MCF 10A (cell line): Measurements from ENCODE around the gene PNRC1. TPM values are rescaled to one million over a fixed set of nuclear protein-coding genes. Genes with fewer than 3 reads are reported as not detected.

Source experiments
- BruUV-seq: library from RNA; stranded (reverse); fragments of 400-500 nt; replicated peaks from 2 replicates; lab custom pipeline; 2021; lab: Mats Ljungman, UMichigan
- CTCF ChIA-PET: fragments of 300-600 bp; sonication (Branson Sonifier 250); formaldehyde crosslinking; extraction: SDS; loops from one replicate; lab custom pipeline; 2021; ENCODE audit warnings: antibody characterized with exemption, inconsistent platforms; lab: Yijun Ruan, JAX
- POLR2A ChIA-PET: fragments of 300-600, 350-650 bp; sonication (Branson Sonifier 250); formaldehyde crosslinking; extraction: SDS; loops from one replicate; lab custom pipeline; 2020; ENCODE audit warnings: antibody characterized with exemption, inconsistent platforms; lab: Yijun Ruan, JAX
- DNase-seq: peaks from one replicate; pipeline ENCODE4 v3.0.0-alpha.2; 2018; ENCODE audit not compliant: unreplicated experiment
- H3K27ac Mint-ChIP-seq: one replicate; pipeline ENCODE4 v1.8.0; 2022; ENCODE audit warnings: mild to moderate bottlenecking, low read depth, mixed read lengths; ENCODE audit not compliant: unreplicated experiment
- H3K27me3 Mint-ChIP-seq: one replicate; pipeline ENCODE4 v1.8.0; 2022; ENCODE audit warnings: mixed read lengths; ENCODE audit not compliant: insufficient read depth, unreplicated experiment
- H3K36me3 Mint-ChIP-seq: one replicate; pipeline ENCODE4 v1.8.0; 2022; ENCODE audit warnings: mild to moderate bottlenecking, moderate library complexity, mixed read lengths; ENCODE audit not compliant: insufficient read depth, unreplicated experiment
- H3K4me1 Mint-ChIP-seq: one replicate; pipeline ENCODE4 v1.8.0; 2022; ENCODE audit warnings: mixed read lengths; ENCODE audit not compliant: insufficient read depth, unreplicated experiment
- H3K4me3 Mint-ChIP-seq: one replicate; pipeline ENCODE4 v1.8.0; 2022; ENCODE audit warnings: mild to moderate bottlenecking, moderate library complexity, mixed read lengths; ENCODE audit not compliant: unreplicated experiment
- H3K9me3 Mint-ChIP-seq: one replicate; pipeline ENCODE4 v1.8.0; 2022; ENCODE audit warnings: mixed read lengths; ENCODE audit not compliant: unreplicated experiment
- CTCF ChIP-seq: fragments of 200-600 bp; IDR thresholded peaks from one replicate; pipeline ENCODE4 v1.8.0; 2022; ENCODE audit warnings: antibody characterized with exemption, mild to moderate bottlenecking; ENCODE audit not compliant: unreplicated experiment
- intact Hi-C: fragments of 100-400 bp; cut with micrococcal nuclease; formaldehyde crosslinking; loops from 2 replicates; pipeline ENCODE4 v1.14.1; 2022
- total RNA-seq: library from RNA; stranded (reverse); gene quantifications from 2 replicates; pipeline ENCODE4 v1.2.3, GENCODE V29; 2022

The PNRC1 gene
- total RNA-seq, 1 experiment from 2014 or later: 158 TPM

- TF ChIP-seq CTCF: no peak
- ChIA-PET CTCF (interaction anchor here (0.5 to 1.4 kb wide), 3 partner anchors 128 to 496 kb away, joined by 3 to 4 read pairs (median 3); no protein-coding TSS in a partner anchor), POLR2A (no interaction called here)
- no TSS peak for BruUV-seq
- Mint-ChIP-seq H3K9me3 (no peaks in the 10 kb centered on the region), H3K4me3 (no peak overlapping the region), H3K36me3 (no peaks in the 10 kb centered on the region), H3K27ac (no peak overlapping the region), H3K27me3 (no peaks in the 10 kb centered on the region), H3K4me1 (no peaks in the 10 kb centered on the region)
- intact Hi-C loops: no loop called here
- peak; percentile 29 for DNase-seq
These were observed 31.4 kb downstream of the PNRC1 start for GRCh38 chr6:89111933-89112332.

- intact Hi-C loops: no loop called here
- Mint-ChIP-seq H3K4me1 (no peaks in the 10 kb centered on the region), H3K27ac (no peak overlapping the region), H3K9me3 (no peaks in the 10 kb centered on the region), H3K27me3 (no peaks in the 10 kb centered on the region), H3K4me3 (peak overlapping the region; percentile 79), H3K36me3 (no peaks in the 10 kb centered on the region)
- TF ChIP-seq CTCF: no peak
- no peak for DNase-seq
- CTCF ChIA-PET: interaction anchor here (1.0 to 3.6 kb wide), 6 partner anchors 24 to 134 kb away, joined by 3 to 20 read pairs (median 6); no protein-coding TSS in a partner anchor
- POLR2A ChIA-PET: interaction anchor here (1.0 to 2.5 kb wide), 8 partner anchors 16 to 181 kb away, joined by 3 to 14 read pairs (median 6); partner anchors contain the start of genes PM20D2 and PNRC1
- no TSS peak for BruUV-seq
These were observed 36.2 kb downstream of the PNRC1 start for GRCh38 chr6:89116702-89117101.

GRCh38 chr6:89117211-89118108 lies 36.9 kb downstream of the PNRC1 start, which contains the start of gene SRSF12:
SRSF12 (minus strand) TSS chr6:89118071; CDS start chr6:89117887, 184 bp downstream.
- peak; percentile 34 for DNase-seq
- intact Hi-C loops: no loop called here
- H3K4me3 Mint-ChIP-seq: peak within 1 kb of the TSS; percentile 79
- no peak within 1 kb of the TSS for H3K27ac Mint-ChIP-seq
- CTCF ChIA-PET: interaction anchor here (0.6 to 3.6 kb wide), 11 partner anchors 8 to 206 kb away, joined by 3 to 20 read pairs (median 4); no protein-coding TSS in a partner anchor
- no peaks in the 10 kb centered on the region for H3K4me1 Mint-ChIP-seq
- H3K9me3 Mint-ChIP-seq: no peaks in the 10 kb centered on the region
- H3K36me3 Mint-ChIP-seq: no peaks in the 10 kb centered on the region
- no TSS peak for BruUV-seq
- no peak for TF ChIP-seq CTCF
- POLR2A ChIA-PET: interaction anchor here (0.6 to 2.5 kb wide), 13 partner anchors 16 to 521 kb away, joined by 3 to 14 read pairs (median 4); partner anchors contain the start of genes LYRM2, PM20D2, PNRC1 and RNGTT
- H3K27me3 Mint-ChIP-seq: no peaks in the 10 kb centered on the region

GRCh38 chr6:89118931-89119330 lies 38.4 kb downstream of the PNRC1 start:
- ChIA-PET POLR2A (interaction anchor here (0.9 to 2.5 kb wide), 2 partner anchors 27 to 38 kb away, joined by 4 to 14 read pairs; partner anchors contain the start of genes PM20D2 and PNRC1), CTCF (interaction anchor here (0.7 to 2.5 kb wide), 4 partner anchors 29 to 137 kb away, joined by 3 to 9 read pairs (median 3); no protein-coding TSS in a partner anchor)
- peak overlapping the region; percentile 79 for H3K4me3 Mint-ChIP-seq
- intact Hi-C loops: no loop called here
- H3K27me3 Mint-ChIP-seq: no peaks in the 10 kb centered on the region
- H3K27ac Mint-ChIP-seq: no peak overlapping the region
- TF ChIP-seq CTCF: no peak
- no peaks in the 10 kb centered on the region for H3K36me3 Mint-ChIP-seq
- DNase-seq: no peak
- no peaks in the 10 kb centered on the region for H3K9me3 Mint-ChIP-seq
- no TSS peak for BruUV-seq
- no peaks in the 10 kb centered on the region for H3K4me1 Mint-ChIP-seq
